Esophagus squamous epithelium (tissue), 4 donors: Measurements from ENCODE around the gene BCL7A.

Experiments
- POLR2A ChIP-seq, 4 donors: fragments of 450-650 bp; IDR thresholded peaks; one replicate each; pipeline ENCODE4 v1.6.1; 2017; ENCODE audit warnings: antibody characterized with exemption in 4 of 4, mild to moderate bottlenecking in 4 of 4, moderate library complexity in 3 of 4
- TF ChIP-seq, protein P1 (sequence below), 6 experiments: fragments of 450-650 bp in 4 of 6; fragments of 200-600 bp in 2 of 6; sonication (generic) in 2 of 6; IDR thresholded peaks; one replicate each; pipeline ENCODE4 v1.5.1; 2016 to 2019; ENCODE audit warnings: antibody characterized with exemption in 6 of 6, mild to moderate bottlenecking in 4 of 6, moderate library complexity in 4 of 6

DNA sequence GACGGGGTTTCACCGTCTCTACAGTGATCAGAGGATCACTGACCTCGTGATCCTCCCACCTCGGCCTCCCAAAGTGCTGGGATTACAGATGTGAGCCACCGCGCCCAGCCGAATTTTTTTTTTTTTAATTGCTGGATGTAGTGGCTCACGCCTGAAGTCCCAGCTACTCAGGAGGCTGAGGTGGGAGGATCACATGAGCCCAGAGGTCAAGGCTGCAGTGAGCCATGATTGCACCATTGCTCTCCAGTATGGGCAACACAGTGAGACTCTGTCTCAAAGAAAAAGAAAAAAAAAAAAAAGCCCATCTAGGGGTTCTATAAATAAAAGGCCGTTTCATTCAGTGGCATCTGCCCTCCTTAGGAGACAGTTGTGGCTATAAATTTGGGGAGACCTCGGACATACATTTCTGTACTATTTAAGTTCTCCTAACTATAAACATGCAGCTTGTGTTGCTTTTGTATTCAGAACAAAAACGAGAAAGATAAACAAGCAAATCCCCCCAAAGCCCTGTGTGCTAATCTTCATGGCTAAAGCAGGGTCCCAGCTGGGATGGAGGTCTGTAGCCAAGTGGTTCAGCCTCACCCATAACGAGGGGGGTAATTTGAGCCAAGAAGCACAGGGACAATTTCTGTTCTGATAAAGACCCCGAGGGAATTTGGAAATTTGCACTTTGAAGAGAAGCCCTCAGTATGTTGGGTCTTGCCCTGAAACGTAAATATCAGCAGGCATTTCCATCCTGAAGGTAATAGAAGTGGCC is 35.0 kb upstream of the BCL7A start:
- TF ChIP-seq POLR2A (IDR thresholded peaks at IDR 0.05): no peak
- TF ChIP-seq, protein P1, sequence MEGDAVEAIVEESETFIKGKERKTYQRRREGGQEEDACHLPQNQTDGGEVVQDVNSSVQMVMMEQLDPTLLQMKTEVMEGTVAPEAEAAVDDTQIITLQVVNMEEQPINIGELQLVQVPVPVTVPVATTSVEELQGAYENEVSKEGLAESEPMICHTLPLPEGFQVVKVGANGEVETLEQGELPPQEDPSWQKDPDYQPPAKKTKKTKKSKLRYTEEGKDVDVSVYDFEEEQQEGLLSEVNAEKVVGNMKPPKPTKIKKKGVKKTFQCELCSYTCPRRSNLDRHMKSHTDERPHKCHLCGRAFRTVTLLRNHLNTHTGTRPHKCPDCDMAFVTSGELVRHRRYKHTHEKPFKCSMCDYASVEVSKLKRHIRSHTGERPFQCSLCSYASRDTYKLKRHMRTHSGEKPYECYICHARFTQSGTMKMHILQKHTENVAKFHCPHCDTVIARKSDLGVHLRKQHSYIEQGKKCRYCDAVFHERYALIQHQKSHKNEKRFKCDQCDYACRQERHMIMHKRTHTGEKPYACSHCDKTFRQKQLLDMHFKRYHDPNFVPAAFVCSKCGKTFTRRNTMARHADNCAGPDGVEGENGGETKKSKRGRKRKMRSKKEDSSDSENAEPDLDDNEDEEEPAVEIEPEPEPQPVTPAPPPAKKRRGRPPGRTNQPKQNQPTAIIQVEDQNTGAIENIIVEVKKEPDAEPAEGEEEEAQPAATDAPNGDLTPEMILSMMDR (IDR thresholded peaks at IDR 0.05): no peak
